ENCODE data around the gene RUNX1.

RUNX1 gene

DNA sequence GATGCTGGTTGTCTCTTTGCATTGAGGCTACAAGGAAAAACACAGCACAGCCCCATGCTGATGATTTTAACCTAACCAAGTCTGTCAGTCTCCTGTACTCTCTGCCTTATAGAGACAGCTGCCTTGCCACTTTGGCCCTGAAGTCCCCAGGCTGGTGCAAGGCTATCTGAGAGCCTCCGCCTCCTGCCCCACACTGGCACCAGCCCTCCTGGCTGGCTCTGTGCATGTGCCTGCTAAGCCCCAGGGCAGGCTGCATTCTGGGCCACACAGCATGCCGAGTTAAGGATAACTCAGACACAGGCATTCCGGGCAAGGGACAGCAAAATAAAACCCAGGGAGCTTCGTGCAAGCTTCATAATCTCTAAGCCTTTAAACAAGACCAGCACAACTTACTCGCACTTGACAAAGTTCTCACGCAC lies 910 bp downstream of the RUNX1 start:
- peak overlapping the region; percentile 99 for H3K27ac Mint-ChIP-seq
- H3K27me3 Mint-ChIP-seq = peaks cover 5% of the 10 kb centered on the region
- no peaks in the 10 kb centered on the region for H3K9me3 Mint-ChIP-seq
- H3K4me3 Mint-ChIP-seq = peak overlapping the region; percentile 98
- peaks cover 99% of the 10 kb centered on the region for H3K4me1 Mint-ChIP-seq (ENCODE audit: low read depth)
- peaks cover 13% of the 10 kb centered on the region for H3K36me3 Mint-ChIP-seq (ENCODE audit: low read depth)

DNA sequence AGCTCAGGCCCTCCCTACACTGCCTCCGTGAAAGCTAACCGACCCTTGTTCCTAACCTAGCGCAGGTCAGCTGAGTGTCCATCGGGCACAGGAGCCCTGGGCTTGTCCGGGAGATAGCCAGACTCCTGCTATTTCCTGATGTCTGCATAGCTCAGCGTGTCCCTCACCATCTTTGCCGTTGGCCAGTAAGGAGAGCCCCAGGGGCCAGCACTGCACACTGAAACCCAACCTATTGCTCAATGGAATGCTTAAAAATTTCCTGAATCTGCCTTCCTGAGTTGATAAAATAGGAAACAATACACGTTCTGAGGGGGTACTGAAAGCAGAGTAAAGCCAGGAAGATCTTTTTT lies 2.2 kb downstream of the RUNX1 start:
- H3K4me3 Mint-ChIP-seq = peak overlapping the region; percentile 98
- H3K27me3 Mint-ChIP-seq = peaks cover 5% of the 10 kb centered on the region
- H3K4me1 Mint-ChIP-seq (ENCODE audit: low read depth) = peaks cover 100% of the 10 kb centered on the region
- H3K27ac Mint-ChIP-seq = peak overlapping the region; percentile 99
- no peaks in the 10 kb centered on the region for H3K9me3 Mint-ChIP-seq
- H3K36me3 Mint-ChIP-seq (ENCODE audit: low read depth) = peaks cover 19% of the 10 kb centered on the region

DNA sequence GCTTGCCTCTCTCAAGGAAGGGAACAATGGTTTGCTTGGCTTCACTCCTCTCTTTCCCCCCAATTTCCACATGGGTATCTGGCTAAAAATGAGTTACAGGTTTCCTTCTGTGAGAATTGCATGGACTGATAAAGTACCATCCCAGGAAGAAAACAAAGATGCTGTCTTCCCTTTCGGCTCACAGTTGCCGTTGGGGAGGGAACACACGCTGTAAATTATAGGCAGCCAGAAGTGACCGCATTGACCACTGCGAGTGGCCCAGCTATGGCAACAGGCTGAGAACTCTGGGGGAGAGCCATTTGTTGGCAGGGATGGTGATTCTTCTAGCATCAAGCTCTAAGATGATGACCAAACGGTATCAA lies 2.9 kb downstream of the RUNX1 start:
- no peaks in the 10 kb centered on the region for H3K9me3 Mint-ChIP-seq
- peak overlapping the region; percentile 99 for H3K27ac Mint-ChIP-seq
- H3K27me3 Mint-ChIP-seq = peaks cover 5% of the 10 kb centered on the region
- peaks cover 19% of the 10 kb centered on the region for H3K36me3 Mint-ChIP-seq (ENCODE audit: low read depth)
- H3K4me3 Mint-ChIP-seq = peak overlapping the region; percentile 98
- H3K4me1 Mint-ChIP-seq (ENCODE audit: low read depth) = peaks cover 100% of the 10 kb centered on the region

DNA sequence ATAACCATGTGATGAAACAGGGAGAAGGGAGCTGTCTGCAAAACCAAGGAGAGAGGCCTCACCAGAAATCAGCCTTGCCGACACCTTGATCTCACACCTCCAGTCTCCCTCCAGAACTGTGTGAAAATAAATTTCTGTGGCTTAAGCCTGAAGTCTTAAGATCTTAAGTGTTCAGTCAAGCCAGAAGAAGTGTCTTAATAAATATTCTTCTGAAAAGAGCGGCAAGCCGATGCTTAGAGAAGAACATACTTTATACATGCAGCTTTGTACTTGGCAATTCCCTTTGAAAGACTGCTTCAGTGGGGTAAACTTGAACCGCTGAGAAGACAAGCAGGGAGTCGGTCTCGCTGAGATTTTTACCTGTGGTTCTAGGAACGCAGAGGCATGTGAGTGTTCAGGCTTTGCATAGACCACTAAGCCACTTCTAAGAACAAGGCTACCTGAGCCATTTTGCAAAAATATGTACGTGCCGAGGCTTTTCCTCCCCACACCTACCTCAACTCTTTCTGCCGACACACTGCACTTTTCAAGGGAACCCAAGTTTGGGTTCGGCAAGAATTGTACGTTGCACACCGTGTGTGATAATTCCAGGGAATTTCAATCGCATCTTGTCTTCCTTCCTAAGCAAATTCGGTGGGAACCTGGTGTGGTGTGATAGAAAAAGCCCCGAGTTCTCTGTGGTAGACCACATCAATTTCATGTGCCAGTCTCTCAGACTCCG lies 3.4 kb downstream of the RUNX1 start:
- Mint-ChIP-seq H3K4me3 (peak overlapping the region; percentile 98), H3K27ac (peak overlapping the region; percentile 99), H3K27me3 (peaks cover 5% of the 10 kb centered on the region), H3K4me1 (ENCODE audit: low read depth) (peaks cover 100% of the 10 kb centered on the region), H3K9me3 (no peaks in the 10 kb centered on the region), H3K36me3 (ENCODE audit: low read depth) (peaks cover 19% of the 10 kb centered on the region)

DNA sequence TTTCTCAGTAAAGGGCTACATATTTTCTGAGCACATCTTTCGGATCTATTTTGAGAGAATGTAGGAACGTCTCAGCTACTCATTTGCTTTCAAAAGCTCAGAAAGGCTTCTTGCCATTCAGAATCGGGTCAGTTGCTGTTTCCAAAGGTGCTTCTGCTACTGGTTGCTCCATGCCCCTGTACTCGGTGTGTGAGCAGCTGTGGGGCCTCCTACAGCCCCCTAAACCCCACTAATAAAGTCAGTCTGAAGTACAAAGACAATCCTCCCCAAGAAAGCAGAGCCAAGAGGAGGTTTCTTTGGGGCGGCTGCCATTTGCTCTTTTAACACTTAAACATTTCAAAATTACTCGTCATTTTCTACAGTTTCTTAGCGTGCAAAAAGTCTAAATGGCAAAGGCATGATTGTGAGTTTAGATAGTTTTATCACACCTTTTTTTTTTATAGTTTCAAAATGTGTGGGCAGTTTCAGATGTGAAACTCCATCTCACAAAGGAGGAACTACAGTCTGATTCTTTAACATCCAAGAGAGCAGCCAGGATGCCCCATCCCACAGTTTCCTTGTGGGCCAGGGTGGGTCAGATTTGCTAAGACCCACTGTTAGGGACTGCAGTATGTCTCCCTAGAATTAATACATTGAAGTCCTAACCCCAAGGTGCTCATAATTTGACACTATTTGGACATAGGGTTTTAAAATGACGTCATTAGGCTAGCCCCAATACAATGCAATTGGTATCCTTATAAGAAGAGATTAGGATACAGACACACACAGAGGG lies 4.1 kb downstream of the RUNX1 start:
- Mint-ChIP-seq H3K4me1 (ENCODE audit: low read depth) (peaks cover 100% of the 10 kb centered on the region), H3K9me3 (no peaks in the 10 kb centered on the region), H3K4me3 (peak overlapping the region; percentile 98), H3K36me3 (ENCODE audit: low read depth) (peaks cover 19% of the 10 kb centered on the region), H3K27ac (peak overlapping the region; percentile 99), H3K27me3 (peaks cover 5% of the 10 kb centered on the region)

DNA sequence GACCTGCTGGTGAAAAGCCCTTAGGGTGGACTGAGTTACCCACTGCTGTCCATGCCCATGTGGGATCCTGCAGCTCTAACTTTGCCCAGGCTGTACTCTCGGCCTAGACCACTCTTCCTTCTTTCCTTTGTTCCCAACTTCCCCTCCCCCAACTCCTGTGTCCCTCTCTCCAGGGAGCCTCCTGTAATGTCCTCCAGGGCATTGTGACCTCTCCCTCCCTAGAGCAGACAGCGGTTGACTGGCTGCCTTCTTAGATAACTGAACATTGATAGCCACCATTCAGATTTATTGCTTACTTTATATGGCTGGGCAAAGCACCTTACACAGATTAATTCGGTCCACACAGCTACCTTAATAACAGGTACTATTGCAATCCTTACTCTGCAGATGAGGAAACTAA lies 5.0 kb downstream of the RUNX1 start:
- Mint-ChIP-seq H3K27ac (peak overlapping the region; percentile 99), H3K27me3 (peaks cover 2% of the 10 kb centered on the region), H3K4me1 (ENCODE audit: low read depth) (peaks cover 99% of the 10 kb centered on the region), H3K9me3 (no peaks in the 10 kb centered on the region), H3K4me3 (peak overlapping the region; percentile 98), H3K36me3 (ENCODE audit: low read depth) (peaks cover 17% of the 10 kb centered on the region)

DNA sequence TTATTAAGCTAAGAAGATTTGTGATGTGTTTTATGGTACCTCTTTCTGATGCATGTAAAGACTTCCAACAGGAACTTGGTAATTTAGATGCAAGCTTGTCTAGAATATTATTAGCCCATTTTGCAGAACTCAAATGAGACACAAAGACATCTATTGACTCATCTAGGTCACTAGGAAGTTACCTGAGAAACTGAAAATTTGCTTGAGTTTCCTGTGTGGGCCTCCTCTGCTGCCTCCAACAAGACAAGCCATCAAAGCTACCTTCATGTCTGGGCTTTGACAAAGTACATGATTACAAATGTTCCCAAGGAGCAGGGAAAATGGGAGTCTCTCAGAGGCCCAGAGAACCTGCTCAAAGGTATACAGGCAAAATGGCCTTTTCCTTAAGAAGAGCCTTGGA lies 5.6 kb downstream of the RUNX1 start:
- Mint-ChIP-seq H3K9me3 (no peaks in the 10 kb centered on the region), H3K27me3 (no peaks in the 10 kb centered on the region), H3K4me3 (peak overlapping the region; percentile 57), H3K27ac (peak overlapping the region; percentile 77), H3K4me1 (ENCODE audit: low read depth) (peaks cover 99% of the 10 kb centered on the region), H3K36me3 (ENCODE audit: low read depth) (peaks cover 11% of the 10 kb centered on the region)

DNA sequence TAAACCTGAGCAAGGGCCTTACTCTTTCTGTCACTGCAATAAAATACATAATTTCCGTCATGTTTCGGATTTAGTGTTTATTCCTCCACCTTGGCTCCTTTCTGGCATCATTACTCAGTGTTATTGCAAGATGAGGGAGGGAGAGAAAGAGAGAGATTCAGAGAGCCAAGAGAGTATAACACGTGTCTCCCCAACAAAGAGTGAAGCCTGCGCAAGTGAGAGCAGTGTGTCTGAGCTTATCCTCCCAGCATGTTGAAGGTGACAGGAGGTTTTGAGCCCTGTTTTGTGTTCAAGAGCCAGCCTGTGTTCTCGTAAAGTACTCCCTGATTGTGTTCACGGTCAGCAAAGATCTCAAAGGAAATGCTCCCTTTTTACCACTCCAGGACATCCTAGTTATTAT lies 6.3 kb downstream of the RUNX1 start:
- Mint-ChIP-seq H3K36me3 (ENCODE audit: low read depth) (peaks cover 10% of the 10 kb centered on the region), H3K27ac (peak overlapping the region; percentile 77), H3K27me3 (no peaks in the 10 kb centered on the region), H3K4me3 (peak overlapping the region; percentile 57), H3K4me1 (ENCODE audit: low read depth) (peaks cover 99% of the 10 kb centered on the region), H3K9me3 (no peaks in the 10 kb centered on the region)

DNA sequence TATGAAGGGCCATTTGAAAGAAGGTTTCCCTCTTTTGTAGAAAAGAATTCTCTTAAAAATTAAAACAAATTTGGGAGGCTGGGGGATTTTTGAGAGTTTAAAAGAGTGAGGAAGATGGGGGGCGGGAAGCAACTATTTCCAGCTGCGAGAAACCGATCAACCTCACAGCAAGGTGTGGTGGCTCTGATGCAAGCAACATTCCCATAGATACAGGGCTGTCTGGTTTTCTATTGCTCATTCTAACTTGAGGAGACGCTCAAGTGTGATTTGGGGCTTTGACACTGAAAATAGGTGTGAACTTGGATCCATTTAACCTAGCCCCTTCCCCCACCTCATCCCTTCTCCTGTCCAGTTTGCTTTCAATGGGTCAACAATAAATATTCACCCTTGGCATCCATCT lies 7.2 kb downstream of the RUNX1 start:
- Mint-ChIP-seq H3K4me3 (peak overlapping the region; percentile 71), H3K27me3 (no peaks in the 10 kb centered on the region), H3K27ac (peak overlapping the region; percentile 85), H3K9me3 (no peaks in the 10 kb centered on the region), H3K36me3 (ENCODE audit: low read depth) (peaks cover 14% of the 10 kb centered on the region), H3K4me1 (ENCODE audit: low read depth) (peaks cover 99% of the 10 kb centered on the region)

DNA sequence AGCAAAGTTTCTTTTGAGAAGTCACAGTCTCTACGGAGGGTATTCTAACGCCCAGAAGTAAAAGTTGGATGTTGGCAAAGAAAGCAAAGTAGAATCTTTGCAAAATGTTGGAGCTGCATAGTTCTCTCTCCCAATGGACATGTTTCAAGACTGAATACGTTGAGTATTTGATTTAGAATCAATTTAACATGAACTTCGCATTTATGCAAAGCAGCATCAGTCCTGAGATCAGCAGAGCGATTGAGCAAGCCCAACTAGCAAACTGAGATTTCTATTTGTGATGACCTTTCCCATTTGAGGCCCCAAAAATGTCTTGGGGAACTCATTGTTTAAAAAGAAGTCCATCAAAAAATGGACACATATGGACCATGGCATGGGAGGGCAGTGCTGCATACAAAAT lies 8.0 kb downstream of the RUNX1 start:
- Mint-ChIP-seq H3K36me3 (ENCODE audit: low read depth) (peaks cover 14% of the 10 kb centered on the region), H3K4me3 (peak overlapping the region; percentile 71), H3K27me3 (no peaks in the 10 kb centered on the region), H3K9me3 (no peaks in the 10 kb centered on the region), H3K27ac (peak overlapping the region; percentile 85), H3K4me1 (ENCODE audit: low read depth) (peaks cover 99% of the 10 kb centered on the region)

DNA sequence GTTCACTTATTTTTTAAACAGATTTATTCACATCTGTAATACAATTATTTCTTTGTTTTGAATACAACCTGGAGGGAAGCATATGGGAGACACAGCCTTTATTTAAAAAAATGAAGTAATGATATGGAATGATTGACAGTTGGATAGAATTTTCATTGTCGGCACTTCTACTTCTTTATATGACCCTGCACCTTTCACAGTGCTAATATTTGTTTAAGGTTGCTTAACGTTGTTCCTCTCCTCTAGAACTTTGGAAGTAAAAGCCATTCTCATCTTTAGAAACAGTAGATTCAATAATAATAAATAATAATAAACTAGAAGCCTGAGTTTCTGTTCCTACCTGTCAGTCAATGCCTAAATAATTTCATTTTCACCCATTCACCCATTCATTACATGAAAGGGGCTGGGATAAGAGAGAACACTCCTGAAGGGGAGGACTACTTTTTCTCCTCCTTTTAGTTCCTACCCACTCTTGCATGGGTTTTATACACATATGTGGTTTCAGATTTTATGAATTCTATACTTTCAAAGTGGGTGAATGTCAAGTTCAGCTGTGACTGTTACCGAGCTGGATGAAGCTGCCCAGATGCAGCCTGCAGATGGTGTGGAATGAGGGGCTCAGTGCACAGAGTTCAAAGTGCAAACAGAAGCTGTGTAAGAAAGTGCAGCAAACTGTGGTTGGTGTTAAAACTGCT lies 9.4 kb downstream of the RUNX1 start:
- no peaks in the 10 kb centered on the region for H3K9me3 Mint-ChIP-seq
- no peak overlapping the region for H3K27ac Mint-ChIP-seq

DNA sequence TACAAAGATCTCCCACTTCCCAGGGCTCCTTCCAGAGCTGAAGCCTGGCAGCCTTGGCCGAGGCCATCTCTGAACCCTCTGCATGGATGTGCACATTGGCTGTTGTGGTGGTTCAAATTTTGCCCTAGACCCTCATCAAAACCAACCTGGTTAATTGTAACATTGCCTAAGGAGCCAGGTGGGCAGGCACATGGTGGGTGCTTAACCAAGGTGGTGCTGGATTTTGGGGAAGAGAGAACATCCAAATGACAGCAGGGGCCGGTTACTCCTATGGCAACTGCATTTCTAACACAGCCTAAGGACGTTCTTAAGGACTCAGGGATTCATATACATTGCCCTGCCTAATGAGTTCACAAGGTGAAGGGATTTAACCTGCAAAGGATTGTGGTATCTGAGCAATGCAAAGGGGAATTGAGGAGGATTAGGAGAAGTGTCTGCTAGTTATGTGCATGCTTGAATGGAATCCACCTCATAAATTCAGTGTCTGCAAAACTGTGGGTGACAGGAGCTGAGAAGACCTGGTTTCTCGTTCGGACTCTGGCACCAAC lies 10.3 kb downstream of the RUNX1 start:
- Mint-ChIP-seq H3K4me1 (ENCODE audit: low read depth) (peaks cover 99% of the 10 kb centered on the region), H3K27me3 (no peaks in the 10 kb centered on the region), H3K36me3 (ENCODE audit: low read depth) (peaks cover 14% of the 10 kb centered on the region), H3K4me3 (peak overlapping the region; percentile 34), H3K27ac (peak overlapping the region; percentile 65), H3K9me3 (no peaks in the 10 kb centered on the region)

More for the DNA sequence above, 9.4 kb downstream of the RUNX1 start:
- Mint-ChIP-seq H3K36me3 (ENCODE audit: low read depth) (peaks cover 14% of the 10 kb centered on the region), H3K4me3 (peak overlapping the region; percentile 9), H3K27me3 (no peaks in the 10 kb centered on the region), H3K4me1 (ENCODE audit: low read depth) (peaks cover 99% of the 10 kb centered on the region)

DNA sequence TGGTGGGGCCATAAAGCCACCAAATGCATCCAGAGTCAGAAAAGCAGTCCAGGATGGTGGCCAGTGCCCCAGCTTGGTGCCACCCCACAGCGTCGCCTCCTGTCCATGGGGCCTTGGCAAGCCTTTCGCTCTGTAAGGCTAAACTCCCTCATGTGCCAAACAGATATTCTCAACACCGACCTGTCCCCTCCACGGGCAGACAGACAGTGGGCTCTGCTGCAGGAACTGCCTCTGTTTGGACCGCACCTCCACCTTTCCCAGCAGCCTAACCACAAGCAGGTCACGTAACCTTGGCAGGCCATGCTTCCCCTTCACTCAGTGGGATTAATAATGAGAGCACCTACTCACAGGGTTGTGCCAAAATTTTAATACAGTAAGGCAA lies 11.7 kb downstream of the RUNX1 start:
- peak overlapping the region; percentile 52 for H3K4me3 Mint-ChIP-seq
- peaks cover 10% of the 10 kb centered on the region for H3K36me3 Mint-ChIP-seq (ENCODE audit: low read depth)
- peaks cover 3% of the 10 kb centered on the region for H3K9me3 Mint-ChIP-seq
- no peaks in the 10 kb centered on the region for H3K27me3 Mint-ChIP-seq
- H3K27ac Mint-ChIP-seq = peak overlapping the region; percentile 92
- peaks cover 99% of the 10 kb centered on the region for H3K4me1 Mint-ChIP-seq (ENCODE audit: low read depth)

DNA sequence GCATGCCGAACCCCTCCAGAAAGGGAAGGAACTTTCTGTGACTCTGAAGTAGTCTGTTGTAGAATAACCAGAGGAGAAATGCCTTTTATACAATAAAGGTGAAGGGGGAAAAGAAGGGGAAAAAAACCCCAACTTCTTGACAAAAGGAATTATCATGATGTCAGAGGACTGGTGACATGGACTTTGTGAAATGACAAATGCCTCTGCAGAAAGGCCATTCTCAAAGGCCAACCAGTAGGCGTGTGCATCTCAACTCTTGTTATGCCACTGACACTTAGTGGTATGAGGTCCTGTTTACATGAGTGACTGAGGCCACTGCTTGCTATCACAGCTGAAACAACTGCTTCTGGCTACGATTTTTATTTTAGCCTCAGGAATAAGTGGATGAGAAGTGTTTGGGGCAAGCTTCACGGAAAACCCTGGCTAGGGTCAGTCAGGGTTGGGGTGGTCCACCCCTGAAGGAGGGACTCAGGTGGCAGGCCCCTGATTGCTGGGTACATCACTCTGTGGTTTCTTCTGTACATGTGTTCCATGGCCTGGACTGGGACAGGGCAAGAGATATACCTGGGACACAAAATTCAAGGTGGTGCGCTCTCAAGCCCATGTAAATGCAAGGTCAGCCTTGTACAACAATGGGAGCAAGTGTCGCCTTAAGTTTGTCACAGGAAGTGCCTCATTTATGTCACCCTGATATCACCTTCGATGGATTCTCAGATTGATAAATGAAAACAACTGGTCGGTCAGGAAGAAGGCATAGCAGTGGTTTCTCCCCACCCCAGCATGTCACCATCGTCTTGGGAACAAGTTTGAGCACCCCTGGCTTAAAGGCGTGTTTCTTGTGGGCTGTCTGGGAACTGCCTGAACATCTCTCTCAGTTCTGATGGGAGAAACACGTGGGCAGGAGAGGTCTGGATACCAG lies 12.4 kb downstream of the RUNX1 start:
- Mint-ChIP-seq H3K9me3 (peaks cover 3% of the 10 kb centered on the region), H3K27me3 (no peaks in the 10 kb centered on the region), H3K4me3 (peak overlapping the region; percentile 30), H3K4me1 (ENCODE audit: low read depth) (peaks cover 99% of the 10 kb centered on the region), H3K36me3 (ENCODE audit: low read depth) (peaks cover 14% of the 10 kb centered on the region), H3K27ac (peak overlapping the region; percentile 92)

Measured in stimulated activated naive CD8-positive, alpha-beta T cell treated with anti-CD3 and anti-CD28 coated beads, Interleukin-15, Interleukin-2, amounts not matched to agents 100 ng/mL and 50 ng/mL, for 24 hours (primary cell).